Measurements from ENCODE around the gene ITGB1BP1.
A peak's percentile ranks its signal among the peaks of the same experiment; 100 is the strongest.

Gene ITGB1BP1

DNA sequence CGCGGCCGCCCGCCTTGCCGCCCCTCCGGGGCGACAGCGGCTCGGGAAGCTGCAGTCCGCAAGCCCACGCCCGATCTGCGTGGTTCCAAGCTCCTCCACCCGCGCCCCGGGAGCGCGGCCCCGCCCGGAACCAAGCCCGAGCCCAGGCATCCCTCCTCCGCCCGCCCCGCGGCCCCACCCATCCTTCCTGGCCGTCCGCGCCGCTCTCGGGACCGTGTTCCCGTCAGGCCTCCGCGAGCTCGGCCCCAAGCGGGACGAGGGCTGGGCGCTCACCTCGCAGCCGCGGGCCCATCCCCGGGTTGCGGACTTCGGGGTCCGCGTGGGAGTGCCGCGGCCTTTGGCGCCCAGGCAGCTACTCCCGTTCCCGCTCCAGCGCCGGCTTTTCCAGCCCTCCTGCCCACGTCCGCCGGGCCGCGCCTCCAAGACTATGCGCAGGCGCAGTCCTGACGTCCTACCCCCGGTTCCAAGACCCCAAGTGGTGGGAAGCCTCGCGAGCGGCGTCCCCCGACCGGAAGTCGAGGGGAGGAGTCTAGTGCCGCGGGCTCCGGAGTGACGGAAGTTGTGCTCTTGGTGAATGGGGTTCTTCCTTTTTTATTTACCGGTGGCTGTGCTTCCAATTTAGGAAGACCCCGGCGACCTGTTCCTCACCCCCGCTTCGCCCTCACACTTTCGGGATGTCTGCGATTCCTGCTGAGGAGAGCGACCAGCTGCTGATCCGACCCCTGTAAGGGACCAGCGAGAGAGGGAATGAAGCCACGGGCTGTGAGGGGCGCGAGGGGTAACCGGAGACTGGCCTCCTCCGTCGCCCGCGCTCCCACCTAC, at the start of gene ITGB1BP1, which contains the start of gene CPSF3:
ITGB1BP1 (minus strand) TSS at position 429 of the 822 bp plus-strand sequence. CDS start 4,831 bp downstream, outside the sequence.
CPSF3 (plus strand) TSS at position 555 of the 822 bp plus-strand sequence; CDS start at position 675, 120 bp downstream.
- no peaks in the 10 kb centered on the region for H4K20me1 ChIP-seq (ENCODE audit: insufficient read depth, low read length)
- no peaks in the 10 kb centered on the region for H3K9me2 ChIP-seq (ENCODE audit: low read depth, low read length)
- no peaks in the 10 kb centered on the region for H3K9me3 ChIP-seq (ENCODE audit: low read length)
- no peak for TF ChIP-seq CTCF (IDR thresholded peaks at IDR 0.05; ENCODE audit: low read length)
- no peak for TF ChIP-seq EZH2 (IDR thresholded peaks at IDR 0.05; ENCODE audit: borderline replicate concordance, low read length)
- no peak within 1 kb of the TSS for H2AFZ ChIP-seq (ENCODE audit: low read length)
- no peaks in the 10 kb centered on the region for H3F3A ChIP-seq (ENCODE audit: insufficient read depth, low read length)
- peak within 1 kb of the TSS; percentile 68 for H3K27ac ChIP-seq (ENCODE audit: low read depth, low read length, poor library complexity, severe bottlenecking)
- peaks cover 42% of the 10 kb centered on the region for H3K79me2 ChIP-seq (ENCODE audit: insufficient read depth, low read length)
- H3K4me1 ChIP-seq (ENCODE audit: insufficient read depth, low read length, severe bottlenecking), result peaks cover 39% of the 10 kb centered on the region
- peak within 1 kb of the TSS; percentile 98 for H3K4me2 ChIP-seq (ENCODE audit: low read length)
- H3K9ac ChIP-seq (ENCODE audit: low read length), result peak within 1 kb of the TSS; percentile 94
- peak within 1 kb of the TSS; percentile 89 for H3K4me3 ChIP-seq (ENCODE audit: low read depth, low read length, poor library complexity, severe bottlenecking)
- peaks cover 16% of the 10 kb centered on the region; the same call in 1 of the 2 replicates for H3K36me3 ChIP-seq (ENCODE audit: insufficient read depth, low read length)
- no peaks in the 10 kb centered on the region for H3K27me3 ChIP-seq (ENCODE audit: insufficient read depth, low read length)

- H3K79me2 ChIP-seq (ENCODE audit: insufficient read depth, low read length), result no peaks in the 10 kb centered on the region
- H4K20me1 ChIP-seq (ENCODE audit: insufficient read depth, low read length), result no peaks in the 10 kb centered on the region
- H3K4me1 ChIP-seq (ENCODE audit: insufficient read depth, low read length, severe bottlenecking), result peaks cover 16% of the 10 kb centered on the region
- no peaks in the 10 kb centered on the region for H3K9me2 ChIP-seq (ENCODE audit: low read depth, low read length)
- peaks cover 59% of the 10 kb centered on the region for H3K36me3 ChIP-seq (ENCODE audit: insufficient read depth, low read length)
- no peak overlapping the region for H3K4me2 ChIP-seq (ENCODE audit: low read length)
- 0 out of 2 replicates have a peak, but pooled peaks cover 2% of the 10 kb centered on the region for H3K9me3 ChIP-seq (ENCODE audit: low read length)
- no peaks in the 10 kb centered on the region for H3F3A ChIP-seq (ENCODE audit: insufficient read depth, low read length)
- no peaks in the 10 kb centered on the region for H3K27me3 ChIP-seq (ENCODE audit: insufficient read depth, low read length)
- no peak overlapping the region for H2AFZ ChIP-seq (ENCODE audit: low read length)
- peak overlapping the region; percentile 61 for H3K27ac ChIP-seq (ENCODE audit: low read depth, low read length, poor library complexity, severe bottlenecking)
- H3K9ac ChIP-seq (ENCODE audit: low read length), result no peak overlapping the region
- H3K4me3 ChIP-seq (ENCODE audit: low read depth, low read length, poor library complexity, severe bottlenecking), result no peak overlapping the region
- no peak for TF ChIP-seq EZH2 (IDR thresholded peaks at IDR 0.05; ENCODE audit: borderline replicate concordance, low read length)
- no peak for TF ChIP-seq CTCF (IDR thresholded peaks at IDR 0.05; ENCODE audit: low read length)
Measured at GRCh38 chr2:9472511-9472910, 49.2 kb upstream of the ITGB1BP1 start.

GRCh38 chr2:9471206-9471605, 47.9 kb upstream of the ITGB1BP1 start:
- H3K36me3 ChIP-seq (ENCODE audit: insufficient read depth, low read length), result peaks cover 55% of the 10 kb centered on the region

More at GRCh38 chr2:9471206-9471605, 47.9 kb upstream of the ITGB1BP1 start:
- Histone ChIP-seq H3K79me2 (ENCODE audit: insufficient read depth, low read length) (no peaks in the 10 kb centered on the region), H3F3A (ENCODE audit: insufficient read depth, low read length) (no peaks in the 10 kb centered on the region), H4K20me1 (ENCODE audit: insufficient read depth, low read length) (no peaks in the 10 kb centered on the region), H3K27ac (ENCODE audit: low read depth, low read length, poor library complexity, severe bottlenecking) (no peak overlapping the region), H3K9me2 (ENCODE audit: low read depth, low read length) (no peaks in the 10 kb centered on the region), H2AFZ (ENCODE audit: low read length) (no peak overlapping the region), H3K4me2 (ENCODE audit: low read length) (no peak overlapping the region), H3K4me1 (ENCODE audit: insufficient read depth, low read length, severe bottlenecking) (peaks cover 16% of the 10 kb centered on the region), H3K9ac (ENCODE audit: low read length) (no peak overlapping the region), H3K4me3 (ENCODE audit: low read depth, low read length, poor library complexity, severe bottlenecking) (no peak overlapping the region), H3K9me3 (ENCODE audit: low read length) (no peaks in the 10 kb centered on the region), H3K27me3 (ENCODE audit: insufficient read depth, low read length) (no peaks in the 10 kb centered on the region)
- TF ChIP-seq EZH2 (IDR thresholded peaks at IDR 0.05; ENCODE audit: borderline replicate concordance, low read length) (no peak), CTCF (IDR thresholded peaks at IDR 0.05; ENCODE audit: low read length) (no peak)

Measured in OCI-LY1 (cell line).